Esophagus squamous epithelium (tissue), 4 donors: Measurements from ENCODE around the gene ZBTB45.

Source experiments
- CTCF ChIP-seq, 6 experiments: fragments of 450-650 bp in 4 of 6; fragments of 200-600 bp in 2 of 6; sonication (generic) in 2 of 6; IDR thresholded peaks; one replicate each; pipeline ENCODE4 v1.5.1; 2016 to 2019; ENCODE audit warnings: antibody characterized with exemption in 6 of 6, mild to moderate bottlenecking in 4 of 6, moderate library complexity in 4 of 6
- POLR2A ChIP-seq, 4 donors: fragments of 450-650 bp; IDR thresholded peaks; one replicate each; pipeline ENCODE4 v1.6.1; 2017; ENCODE audit warnings: antibody characterized with exemption in 4 of 4, mild to moderate bottlenecking in 4 of 4, moderate library complexity in 3 of 4

GRCh38 chr19:58550362-58551122 lies 30.9 kb upstream of the ZBTB45 start:
- TF ChIP-seq CTCF (IDR thresholded peaks at IDR 0.05) (no peak), POLR2A (IDR thresholded peaks at IDR 0.05) (no peak)
